ENCODE data around the gene ZBBX.
"Not testable (repeated sequence)": the region's sequence is repeated elsewhere in the genome, so short reads cannot be mapped to it uniquely, and the experiment has no call there.

Gene ZBBX

GRCh38 chr3:167380004-167380689, at the start of gene ZBBX:
ZBBX (minus strand) TSS chr3:167380297; CDS start chr3:167372901, 7,396 bp downstream.
- no peaks in the 10 kb centered on the region for H3K9me3 ChIP-seq
- no peak within 1 kb of the TSS for H3K27ac ChIP-seq
- H3K4me3 ChIP-seq = no peak within 1 kb of the TSS; the same call in 1 of the 2 replicates
- no peaks in the 10 kb centered on the region for H3K36me3 ChIP-seq
- H3K4me1 ChIP-seq = no peaks in the 10 kb centered on the region
- H4K20me1 ChIP-seq = no peaks in the 10 kb centered on the region
- peak within 1 kb of the TSS; percentile 35; the same call in 1 of the 2 replicates for H3K4me2 ChIP-seq
- TF ChIP-seq Cebpa-rat (IDR thresholded peaks at IDR 0.05) = no peak
- no peaks in the 10 kb centered on the region for H3K27me3 ChIP-seq
- no peak within 1 kb of the TSS for H3K9ac ChIP-seq

DNA sequence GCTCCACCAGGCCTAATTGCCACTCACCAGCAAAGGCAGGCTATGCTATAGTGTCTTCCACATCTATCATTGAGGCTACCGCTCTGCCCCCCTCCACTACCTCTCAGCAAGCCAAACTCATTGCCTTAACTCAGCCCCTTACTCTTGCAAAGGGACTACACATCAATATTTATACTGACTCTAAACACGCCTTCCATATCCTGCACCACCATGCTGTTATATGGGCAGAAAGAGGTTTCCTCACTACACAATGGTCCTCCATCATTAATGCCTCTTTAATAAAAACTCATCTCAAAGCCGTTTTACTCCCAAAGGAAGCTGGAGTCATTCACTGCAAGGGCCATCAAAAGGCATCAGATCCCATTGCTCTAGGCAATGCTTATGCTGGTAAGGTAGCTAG, 46.9 kb upstream of the ZBBX start:
- H3K4me3 ChIP-seq, H3K27ac ChIP-seq, H4K20me1 ChIP-seq, H3K9ac ChIP-seq, H3K36me3 ChIP-seq, H3K4me1 ChIP-seq, H3K4me2 ChIP-seq, H3K27me3 ChIP-seq: not testable (repeated sequence)
- H3K9me3 ChIP-seq = peaks cover 20% of the 10 kb centered on the region

- not testable (repeated sequence) for H3K4me2 ChIP-seq, H3K4me3 ChIP-seq, H3K27ac ChIP-seq, H3K4me1 ChIP-seq, H3K36me3 ChIP-seq, H3K27me3 ChIP-seq, H3K9ac ChIP-seq, H4K20me1 ChIP-seq
- peaks cover 15% of the 10 kb centered on the region for H3K9me3 ChIP-seq
Observed at GRCh38 chr3:167422396-167422795, 42.3 kb upstream of the ZBBX start.

- Histone ChIP-seq H3K4me2 (no peak overlapping the region), H3K4me1 (no peaks in the 10 kb centered on the region), H3K27me3 (no peaks in the 10 kb centered on the region), H3K36me3 (no peaks in the 10 kb centered on the region), H4K20me1 (no peaks in the 10 kb centered on the region), H3K9me3 (no peaks in the 10 kb centered on the region), H3K27ac (no peak overlapping the region), H3K4me3 (no peak overlapping the region), H3K9ac (no peak overlapping the region)
- TF ChIP-seq Cebpa-rat (IDR thresholded peaks at IDR 0.05) = no peak
Observed at GRCh38 chr3:167409611-167410010, 29.5 kb upstream of the ZBBX start.

DNA sequence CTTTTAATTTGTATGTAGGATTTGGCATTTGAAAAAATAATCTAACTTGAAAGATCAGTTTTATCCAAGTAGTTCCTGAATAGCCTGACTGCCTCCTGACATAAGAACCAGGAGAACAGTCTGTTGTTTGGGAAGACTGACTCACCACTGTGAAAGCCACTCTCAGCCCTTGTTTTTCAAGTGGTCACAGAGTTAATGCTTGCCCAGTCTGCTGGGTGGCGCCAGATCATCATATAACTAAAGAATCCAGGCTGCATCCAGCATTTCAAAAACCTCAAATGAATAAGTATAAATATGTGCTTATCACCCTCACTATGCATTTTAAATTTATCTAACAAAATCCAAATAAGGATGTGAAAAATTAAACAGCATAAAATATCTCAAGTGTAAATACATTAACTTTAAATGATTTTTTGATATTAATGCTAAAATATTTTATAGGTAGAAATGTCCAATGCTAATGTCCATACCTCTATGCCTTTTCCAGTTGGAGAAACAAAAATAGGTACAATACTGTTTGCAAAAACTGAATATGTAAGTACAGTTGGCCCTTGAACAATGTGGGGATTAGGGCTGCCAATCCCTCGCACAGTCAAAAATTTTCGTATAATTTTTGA, 26.9 kb upstream of the ZBBX start:
- no peak overlapping the region for H3K4me2 ChIP-seq
- no peaks in the 10 kb centered on the region for H4K20me1 ChIP-seq
- no peaks in the 10 kb centered on the region for H3K36me3 ChIP-seq
- no peaks in the 10 kb centered on the region for H3K27me3 ChIP-seq
- no peak overlapping the region for H3K9ac ChIP-seq
- TF ChIP-seq Cebpa-rat (IDR thresholded peaks at IDR 0.05) = no peak
- H3K27ac ChIP-seq = no peak overlapping the region
- H3K9me3 ChIP-seq = no peaks in the 10 kb centered on the region
- no peaks in the 10 kb centered on the region for H3K4me1 ChIP-seq
- H3K4me3 ChIP-seq = no peak overlapping the region

- Histone ChIP-seq H3K4me1 (no peaks in the 10 kb centered on the region), H3K27ac (no peak overlapping the region), H3K4me3 (no peak overlapping the region), H3K4me2 (no peak overlapping the region), H3K27me3 (no peaks in the 10 kb centered on the region), H3K9me3 (no peaks in the 10 kb centered on the region), H4K20me1 (no peaks in the 10 kb centered on the region), H3K9ac (no peak overlapping the region), H3K36me3 (no peaks in the 10 kb centered on the region)
- TF ChIP-seq Cebpa-rat (IDR thresholded peaks at IDR 0.05) = no peak
Observed at GRCh38 chr3:167397826-167398225, 17.7 kb upstream of the ZBBX start.

DNA sequence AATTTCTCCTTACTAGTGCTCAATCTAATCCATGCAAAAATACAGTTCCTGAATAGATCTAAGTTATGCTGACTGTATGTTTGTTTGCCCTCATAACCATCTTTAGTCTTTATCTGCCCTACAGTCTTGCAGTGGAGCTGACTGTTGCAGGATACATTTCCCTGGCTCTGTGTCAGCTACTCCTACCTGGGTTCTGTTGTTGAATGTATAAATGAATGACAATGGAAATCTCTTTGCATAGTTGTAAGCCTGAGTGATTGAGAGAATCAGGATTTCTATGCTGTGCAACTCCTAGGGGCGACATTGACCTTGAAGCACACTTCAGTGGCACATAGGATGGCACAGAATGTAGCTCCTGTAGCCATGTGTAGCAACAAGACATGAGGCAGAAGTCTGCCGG, 16.0 kb upstream of the ZBBX start:
- Histone ChIP-seq H3K9me3 (no peaks in the 10 kb centered on the region), H3K27me3 (no peaks in the 10 kb centered on the region), H4K20me1 (no peaks in the 10 kb centered on the region), H3K4me3 (no peak overlapping the region), H3K4me1 (no peaks in the 10 kb centered on the region), H3K4me2 (no peak overlapping the region), H3K9ac (no peak overlapping the region), H3K36me3 (no peaks in the 10 kb centered on the region), H3K27ac (no peak overlapping the region)
- TF ChIP-seq Cebpa-rat (IDR thresholded peaks at IDR 0.05) = no peak

GRCh38 chr3:167394003-167394402, 13.9 kb upstream of the ZBBX start:
- H3K9ac ChIP-seq = no peak overlapping the region
- TF ChIP-seq Cebpa-rat (IDR thresholded peaks at IDR 0.05) = no peak
- no peaks in the 10 kb centered on the region for H3K27me3 ChIP-seq
- H3K4me2 ChIP-seq = no peak overlapping the region
- no peaks in the 10 kb centered on the region for H3K9me3 ChIP-seq
- H3K36me3 ChIP-seq = no peaks in the 10 kb centered on the region
- H3K4me3 ChIP-seq = no peak overlapping the region
- no peaks in the 10 kb centered on the region for H3K4me1 ChIP-seq
- H3K27ac ChIP-seq = no peak overlapping the region
- no peaks in the 10 kb centered on the region for H4K20me1 ChIP-seq

- no peak for TF ChIP-seq Cebpa-rat (IDR thresholded peaks at IDR 0.05)
- Histone ChIP-seq H3K36me3 (no peaks in the 10 kb centered on the region), H3K4me1 (no peaks in the 10 kb centered on the region), H3K27me3 (no peaks in the 10 kb centered on the region), H3K9ac (no peak overlapping the region), H3K27ac (no peak overlapping the region), H3K9me3 (no peaks in the 10 kb centered on the region), H3K4me3 (no peak overlapping the region), H3K4me2 (no peak overlapping the region), H4K20me1 (no peaks in the 10 kb centered on the region)
Observed at GRCh38 chr3:167382155-167382554, 2.1 kb upstream of the ZBBX start.

- Histone ChIP-seq H3K36me3 (no peaks in the 10 kb centered on the region), H3K9ac (no peak overlapping the region), H3K4me1 (no peaks in the 10 kb centered on the region), H3K27ac (no peak overlapping the region), H3K4me3 (no peak overlapping the region), H3K9me3 (no peaks in the 10 kb centered on the region), H3K27me3 (no peaks in the 10 kb centered on the region), H3K4me2 (no peak overlapping the region), H4K20me1 (no peaks in the 10 kb centered on the region)
- peak; percentile 34; the same call in 1 of the 2 replicates for TF ChIP-seq Cebpa-rat (IDR thresholded peaks at IDR 0.05)
Observed at GRCh38 chr3:167375478-167375877, 4.6 kb downstream of the ZBBX start.

All from BLaER1 (cell line).